KMS-11 (cell line): ENCODE data around the gene TMEM138.

Experiments used
- H2AFZ ChIP-seq: fragments of 200-600 bp; sonication (generic); 2 replicates; pipeline ENCODE4 v1.6.1; 2016; ENCODE audit warnings: antibody characterized with exemption, mixed run types, low read depth
- H3K27ac ChIP-seq: fragments of 200-600 bp; sonication (generic); 2 replicates; pipeline ENCODE4 v1.6.1; 2016; ENCODE audit warnings: mild to moderate bottlenecking, mixed run types
- H3K27me3 ChIP-seq: fragments of 200-600 bp; sonication (generic); 2 replicates; pipeline ENCODE4 v1.6.1; 2017; ENCODE audit warnings: mild to moderate bottlenecking, low read depth, mixed run types, moderate library complexity; ENCODE audit not compliant: insufficient read depth
- H3K36me3 ChIP-seq: fragments of 200-600 bp; sonication (generic); 2 replicates; pipeline ENCODE4 v1.6.1; 2017; ENCODE audit warnings: mild to moderate bottlenecking, mixed run types; ENCODE audit not compliant: insufficient read depth
- H3K4me1 ChIP-seq: fragments of 200-600 bp; sonication (generic); 2 replicates; pipeline ENCODE4 v1.6.1; 2016; ENCODE audit warnings: mild to moderate bottlenecking, low read depth, mixed run types; ENCODE audit not compliant: poor library complexity, severe bottlenecking
- H3K4me2 ChIP-seq: fragments of 200-600 bp; sonication (generic); 2 replicates; pipeline ENCODE4 v1.7.0; 2016; ENCODE audit warnings: mild to moderate bottlenecking, mixed run types
- H3K4me3 ChIP-seq: fragments of 200-600 bp; sonication (generic); IDR thresholded peaks from 2 replicates; pipeline ENCODE4 v1.6.1; 2017; ENCODE audit warnings: low read depth, low read length, mixed read lengths; ENCODE audit not compliant: insufficient read depth
- H3K79me2 ChIP-seq: fragments of 200-600 bp; sonication (generic); 2 replicates; pipeline ENCODE4 v1.6.1; 2016; ENCODE audit warnings: low read depth, mixed run types; ENCODE audit not compliant: insufficient read depth
- H3K9ac ChIP-seq: fragments of 200-600 bp; sonication (generic); 2 replicates; pipeline ENCODE4 v1.6.1; 2016; ENCODE audit warnings: mild to moderate bottlenecking, mixed run types
- H4K20me1 ChIP-seq: fragments of 200-600 bp; sonication (generic); 2 replicates; pipeline ENCODE4 v1.6.1; 2016; ENCODE audit warnings: mild to moderate bottlenecking, mixed run types; ENCODE audit not compliant: insufficient read depth
- CTCF ChIP-seq: fragments of 200-600 bp; sonication (generic); conservative IDR thresholded peaks from 2 replicates; pipeline ENCODE4 v1.6.1; 2017; ENCODE audit warnings: low read depth, mild to moderate bottlenecking, antibody characterized with exemption, low read length, moderate library complexity, mixed read lengths

The TMEM138 gene

GRCh38 chr11:61417670-61418069 lies 55.5 kb downstream of the TMEM138 start:
- Histone ChIP-seq H2AFZ (no peak overlapping the region), H3K4me3 (no peak overlapping the region), H3K9ac (no peak overlapping the region), H3K36me3 (peaks cover 7% of the 10 kb centered on the region; the same call in 1 of the 2 replicates), H4K20me1 (no peaks in the 10 kb centered on the region), H3K4me2 (no peak overlapping the region), H3K79me2 (peaks cover 29% of the 10 kb centered on the region; the same call in 1 of the 2 replicates), H3K27me3 (no peaks in the 10 kb centered on the region), H3K4me1 (no peaks in the 10 kb centered on the region), H3K27ac (no peak overlapping the region)
- no peak for TF ChIP-seq CTCF

GRCh38 chr11:61418136-61418535 lies 56.0 kb downstream of the TMEM138 start:
- Histone ChIP-seq H3K27ac (no peak overlapping the region), H3K27me3 (no peaks in the 10 kb centered on the region), H2AFZ (no peak overlapping the region), H3K79me2 (peaks cover 31% of the 10 kb centered on the region; the same call in 1 of the 2 replicates), H3K4me2 (no peak overlapping the region), H3K9ac (no peak overlapping the region), H3K4me3 (no peak overlapping the region), H3K4me1 (no peaks in the 10 kb centered on the region), H4K20me1 (no peaks in the 10 kb centered on the region), H3K36me3 (peaks cover 7% of the 10 kb centered on the region; the same call in 1 of the 2 replicates)
- no peak for TF ChIP-seq CTCF
